ENCODE measurements around the gene MYOM3. TPM values are rescaled to one million over a fixed set of nuclear protein-coding genes. Genes with fewer than 3 reads are reported as not detected.

MYOM3 gene
- total RNA-seq, 2 experiments from 2014 or later = not detected

DNA sequence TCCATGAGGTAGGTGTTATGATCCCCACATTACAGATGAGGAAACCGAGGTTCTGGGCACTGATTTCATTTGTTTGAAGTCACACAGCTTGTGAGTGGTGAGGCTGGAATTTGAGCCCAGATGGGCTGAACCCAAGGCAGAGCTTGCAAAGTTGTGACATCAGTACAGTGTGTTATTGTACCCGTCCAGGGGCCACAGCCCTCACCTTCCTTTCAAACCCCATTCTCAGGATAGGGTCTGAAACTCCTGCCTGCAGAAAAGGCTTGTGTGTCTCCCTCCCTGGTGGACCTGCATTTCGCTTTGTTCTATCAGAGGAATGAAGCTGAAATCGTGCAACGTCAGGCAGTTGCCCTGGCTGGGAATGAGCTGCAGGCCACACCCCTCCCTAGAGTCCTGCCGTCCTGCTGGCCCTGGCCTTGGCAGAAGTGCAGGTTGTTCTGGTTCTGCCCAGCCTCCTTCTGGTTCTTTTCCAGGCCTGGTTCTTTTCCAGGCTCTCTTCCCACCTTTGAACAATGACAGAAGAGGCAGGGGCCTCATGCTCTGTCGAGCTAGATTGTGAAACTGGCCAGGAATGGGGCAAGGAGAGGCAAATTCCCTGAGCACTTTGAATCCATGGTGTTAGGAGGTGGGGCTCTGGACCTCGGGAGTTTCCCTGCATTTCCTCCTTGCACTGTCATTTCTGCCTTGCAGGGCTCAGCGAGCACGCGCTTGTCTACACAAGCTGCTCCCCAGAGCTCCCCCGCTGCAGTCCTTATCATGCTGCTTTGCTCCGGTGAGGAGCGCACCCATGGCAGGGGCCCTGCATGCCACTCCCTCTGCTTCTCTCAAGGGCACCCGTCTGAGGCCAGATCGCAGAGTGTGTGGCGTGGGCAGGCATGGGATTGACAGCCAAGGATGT is 8.2 kb upstream of the MYOM3 start:
- Mint-ChIP-seq H3K27ac (no peak overlapping the region), H3K4me3 (no peak overlapping the region), H3K4me1 (ENCODE audit: low read depth) (no peaks in the 10 kb centered on the region), H3K9me3 (no peaks in the 10 kb centered on the region), H3K36me3 (no peaks in the 10 kb centered on the region), H3K27me3 (peaks cover 35% of the 10 kb centered on the region)
- ChIA-PET POLR2A (no interaction called here), CTCF (no interaction called here)
- intact Hi-C loops (cut with micrococcal nuclease) = no loop called here
- DNase-seq = no peak

DNA sequence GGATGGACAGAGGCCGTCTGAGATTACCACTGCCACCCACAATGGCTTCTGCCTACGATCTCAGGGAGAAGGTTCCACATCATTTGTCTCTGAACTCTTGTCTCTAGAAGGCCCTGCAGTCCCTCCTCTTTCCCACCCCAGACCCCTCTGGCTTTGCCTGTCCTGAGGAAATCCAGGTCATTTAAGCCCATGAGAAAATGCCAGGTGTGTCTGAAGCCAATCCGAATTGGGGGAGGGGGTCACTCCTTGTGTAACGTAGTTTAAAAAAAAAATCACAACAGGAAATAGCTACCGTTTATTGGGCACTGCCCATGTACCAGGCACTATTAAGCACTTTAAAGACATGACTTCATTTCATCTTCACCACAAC is 7.5 kb upstream of the MYOM3 start:
- H3K9me3 Mint-ChIP-seq = no peaks in the 10 kb centered on the region

DNA sequence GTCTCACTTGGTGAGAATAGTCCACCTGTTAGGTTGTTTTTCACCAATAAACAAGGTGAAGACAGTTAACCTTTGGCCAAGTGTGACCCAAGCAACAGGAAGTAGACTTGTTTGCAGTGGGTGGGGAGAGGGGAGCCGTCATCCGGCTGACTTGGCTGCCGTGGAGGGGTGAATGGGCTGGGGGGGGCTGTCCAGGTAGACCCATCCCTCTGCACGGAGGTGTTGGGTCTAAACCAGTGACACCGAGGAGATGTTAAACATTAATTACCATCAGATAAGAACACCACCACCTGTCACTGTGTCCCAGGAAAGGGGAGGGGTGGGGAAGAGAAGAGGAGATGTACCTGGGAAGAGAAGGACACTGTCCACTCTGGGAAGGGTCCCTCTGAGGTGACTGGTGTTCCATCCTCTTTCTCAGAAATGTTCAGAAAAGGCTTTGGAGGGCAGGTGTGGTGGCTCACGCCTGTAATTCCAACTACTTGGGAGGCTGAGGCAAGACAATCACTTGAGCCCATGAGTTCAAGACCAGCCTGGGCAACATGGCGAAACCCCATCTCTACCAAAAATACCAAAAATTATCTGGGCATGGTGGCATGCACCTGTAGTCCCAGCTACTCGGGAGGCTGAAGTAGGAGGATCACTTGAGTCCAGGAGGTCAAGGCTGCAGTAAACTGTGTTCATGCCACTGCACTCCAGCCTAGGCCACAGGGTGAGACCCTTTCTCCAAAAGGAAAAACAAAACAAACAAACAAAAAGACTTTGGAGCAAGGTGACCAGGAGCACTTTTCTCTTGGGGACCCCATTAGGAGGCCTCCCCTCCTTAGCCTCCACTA is 6.7 kb upstream of the MYOM3 start:
- no peak for DNase-seq
- intact Hi-C loops (cut with micrococcal nuclease) = no loop called here
- H3K36me3 Mint-ChIP-seq = no peaks in the 10 kb centered on the region
- H3K4me1 Mint-ChIP-seq (ENCODE audit: low read depth) = no peaks in the 10 kb centered on the region
- POLR2A ChIA-PET = no interaction called here
- H3K27me3 Mint-ChIP-seq = peaks cover 38% of the 10 kb centered on the region
- H3K9me3 Mint-ChIP-seq = no peaks in the 10 kb centered on the region
- H3K27ac Mint-ChIP-seq = no peak overlapping the region
- no peak overlapping the region for H3K4me3 Mint-ChIP-seq
- CTCF ChIA-PET = no interaction called here

More for the DNA sequence above, 7.5 kb upstream of the MYOM3 start:
- H3K36me3 Mint-ChIP-seq = no peaks in the 10 kb centered on the region
- DNase-seq = no peak
- no peak overlapping the region for H3K4me3 Mint-ChIP-seq
- ChIA-PET POLR2A (no interaction called here), CTCF (no interaction called here)
- H3K27ac Mint-ChIP-seq = no peak overlapping the region
- H3K4me1 Mint-ChIP-seq (ENCODE audit: low read depth) = no peaks in the 10 kb centered on the region
- intact Hi-C loops (cut with micrococcal nuclease) = no loop called here
- peaks cover 35% of the 10 kb centered on the region for H3K27me3 Mint-ChIP-seq

DNA sequence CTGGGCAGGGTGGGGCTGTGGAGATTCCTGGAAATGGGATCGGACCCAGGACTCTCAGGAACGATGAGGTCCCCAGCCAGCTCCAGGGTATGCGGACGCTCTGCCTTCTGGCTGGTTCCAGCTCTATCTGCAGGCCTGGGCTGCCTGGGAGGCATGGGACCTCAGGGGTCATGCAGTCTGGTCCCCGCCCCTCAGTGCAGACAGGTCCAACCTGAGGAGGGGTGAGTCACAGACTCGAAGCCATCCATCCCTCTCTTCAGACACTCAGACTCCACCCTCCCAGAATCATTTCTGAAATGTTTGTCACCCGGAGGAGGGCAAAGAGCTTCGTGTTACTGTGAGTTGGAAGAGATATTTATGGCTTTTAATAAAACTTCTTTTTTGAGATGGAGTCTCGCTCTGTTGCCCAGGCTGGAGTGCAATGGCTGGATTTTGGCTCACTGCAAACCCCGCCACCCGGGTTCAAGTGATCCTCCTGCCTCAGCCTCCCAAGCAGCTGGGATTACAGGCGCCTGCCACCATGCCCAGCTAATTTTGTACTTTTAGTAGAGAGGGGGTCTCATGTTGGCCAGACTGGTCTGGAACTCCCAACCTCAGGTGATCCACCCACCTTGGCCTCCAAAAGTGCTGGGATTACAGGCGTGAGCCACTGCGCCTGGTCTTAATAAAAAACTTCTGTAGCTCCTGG is 5.9 kb upstream of the MYOM3 start:
- H3K27me3 Mint-ChIP-seq = peaks cover 42% of the 10 kb centered on the region
- H3K27ac Mint-ChIP-seq = no peak overlapping the region
- intact Hi-C loops (cut with micrococcal nuclease) = no loop called here
- no peaks in the 10 kb centered on the region for H3K4me1 Mint-ChIP-seq (ENCODE audit: low read depth)
- ChIA-PET CTCF (interaction anchor here (0.6 kb wide), 1 partner anchor 904 kb away, joined by 3 read pairs; no protein-coding TSS in a partner anchor), POLR2A (no interaction called here)
- no peaks in the 10 kb centered on the region for H3K9me3 Mint-ChIP-seq
- DNase-seq = no peak
- H3K36me3 Mint-ChIP-seq = no peaks in the 10 kb centered on the region
- no peak overlapping the region for H3K4me3 Mint-ChIP-seq

DNA sequence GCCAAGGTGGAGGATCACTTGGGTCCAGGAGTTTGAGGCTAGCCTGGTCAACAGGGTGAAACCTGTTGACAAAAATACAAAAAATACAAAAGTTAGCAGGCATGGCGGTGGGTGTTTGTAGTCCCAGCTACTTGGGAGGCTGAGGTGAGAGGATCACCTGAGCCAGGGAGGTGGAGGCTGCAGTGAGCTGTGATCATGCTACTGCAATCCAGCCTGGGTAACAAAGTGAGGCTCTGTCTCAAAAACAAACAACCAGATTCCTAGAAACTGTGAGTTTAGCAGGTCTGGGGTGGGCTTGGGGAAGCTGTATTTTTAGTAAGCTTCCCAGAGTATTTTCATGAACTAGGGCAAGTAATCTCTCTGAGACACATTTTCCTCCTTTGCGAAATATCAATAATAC is 5.2 kb upstream of the MYOM3 start:
- H3K36me3 Mint-ChIP-seq = no peaks in the 10 kb centered on the region
- H3K27ac Mint-ChIP-seq = no peak overlapping the region
- intact Hi-C loops (cut with micrococcal nuclease) = no loop called here
- no peaks in the 10 kb centered on the region for H3K4me1 Mint-ChIP-seq (ENCODE audit: low read depth)
- POLR2A ChIA-PET = no interaction called here
- DNase-seq = no peak
- H3K4me3 Mint-ChIP-seq = no peak overlapping the region
- H3K9me3 Mint-ChIP-seq = no peaks in the 10 kb centered on the region
- CTCF ChIA-PET = no interaction called here
- H3K27me3 Mint-ChIP-seq = peaks cover 44% of the 10 kb centered on the region

DNA sequence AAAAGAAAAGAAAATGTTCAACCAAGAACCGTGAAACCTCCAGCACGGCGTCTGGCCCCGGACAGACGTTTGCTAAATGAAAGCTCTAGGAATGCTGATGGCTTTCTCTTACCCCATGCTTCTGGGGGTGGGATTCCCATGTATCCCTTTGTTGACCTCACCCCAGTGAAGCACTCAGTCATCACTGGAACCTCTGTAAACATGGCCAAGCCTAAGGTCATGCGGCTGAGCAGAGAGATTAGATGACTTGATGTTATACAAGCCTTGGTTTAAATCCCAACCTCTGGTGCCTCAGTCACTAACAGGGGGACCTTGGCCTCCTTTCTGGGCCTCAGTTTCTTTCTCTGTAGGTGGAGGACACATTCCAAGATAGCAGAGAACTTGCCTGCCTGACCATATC is 2.8 kb upstream of the MYOM3 start:
- H3K27ac Mint-ChIP-seq = no peak overlapping the region
- H3K27me3 Mint-ChIP-seq = peaks cover 39% of the 10 kb centered on the region
- DNase-seq = no peak
- H3K36me3 Mint-ChIP-seq = no peaks in the 10 kb centered on the region
- no peak overlapping the region for H3K4me3 Mint-ChIP-seq
- ChIA-PET CTCF (interaction anchor here (0.6 to 1.1 kb wide), 3 partner anchors 36 to 267 kb away, joined by 3 to 4 read pairs (median 3); no protein-coding TSS in a partner anchor), POLR2A (no interaction called here)
- intact Hi-C loops (cut with micrococcal nuclease) = no loop called here
- H3K4me1 Mint-ChIP-seq (ENCODE audit: low read depth) = no peaks in the 10 kb centered on the region
- H3K9me3 Mint-ChIP-seq = no peaks in the 10 kb centered on the region

DNA sequence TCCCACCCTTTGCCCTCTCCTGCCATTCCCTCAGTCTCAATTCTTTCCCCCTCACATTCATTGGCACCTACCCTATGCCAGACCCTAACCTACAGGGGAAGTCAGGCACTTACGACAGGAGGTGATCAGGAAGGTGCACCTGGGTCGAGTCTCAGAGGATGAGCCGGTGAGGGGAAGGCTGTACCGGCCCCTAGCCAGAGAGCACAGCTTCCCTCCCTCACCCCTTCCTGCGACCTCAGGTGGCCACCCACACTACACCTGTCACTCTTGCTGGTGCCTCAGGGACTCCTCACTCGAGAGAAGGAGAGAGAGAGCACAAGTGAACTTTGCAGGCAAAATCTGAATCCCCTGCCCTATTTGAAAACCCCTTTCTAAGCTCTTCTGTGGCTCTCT is 1.7 kb upstream of the MYOM3 start:
- ChIA-PET CTCF (interaction anchor here (1.1 kb wide), 1 partner anchor 37 kb away, joined by 4 read pairs; no protein-coding TSS in a partner anchor), POLR2A (no interaction called here)
- Mint-ChIP-seq H3K9me3 (no peaks in the 10 kb centered on the region), H3K27ac (no peak overlapping the region), H3K4me3 (no peak overlapping the region), H3K4me1 (ENCODE audit: low read depth) (peaks cover 2% of the 10 kb centered on the region), H3K27me3 (peaks cover 30% of the 10 kb centered on the region), H3K36me3 (no peaks in the 10 kb centered on the region)
- DNase-seq = no peak
- intact Hi-C loops (cut with micrococcal nuclease) = no loop called here

DNA sequence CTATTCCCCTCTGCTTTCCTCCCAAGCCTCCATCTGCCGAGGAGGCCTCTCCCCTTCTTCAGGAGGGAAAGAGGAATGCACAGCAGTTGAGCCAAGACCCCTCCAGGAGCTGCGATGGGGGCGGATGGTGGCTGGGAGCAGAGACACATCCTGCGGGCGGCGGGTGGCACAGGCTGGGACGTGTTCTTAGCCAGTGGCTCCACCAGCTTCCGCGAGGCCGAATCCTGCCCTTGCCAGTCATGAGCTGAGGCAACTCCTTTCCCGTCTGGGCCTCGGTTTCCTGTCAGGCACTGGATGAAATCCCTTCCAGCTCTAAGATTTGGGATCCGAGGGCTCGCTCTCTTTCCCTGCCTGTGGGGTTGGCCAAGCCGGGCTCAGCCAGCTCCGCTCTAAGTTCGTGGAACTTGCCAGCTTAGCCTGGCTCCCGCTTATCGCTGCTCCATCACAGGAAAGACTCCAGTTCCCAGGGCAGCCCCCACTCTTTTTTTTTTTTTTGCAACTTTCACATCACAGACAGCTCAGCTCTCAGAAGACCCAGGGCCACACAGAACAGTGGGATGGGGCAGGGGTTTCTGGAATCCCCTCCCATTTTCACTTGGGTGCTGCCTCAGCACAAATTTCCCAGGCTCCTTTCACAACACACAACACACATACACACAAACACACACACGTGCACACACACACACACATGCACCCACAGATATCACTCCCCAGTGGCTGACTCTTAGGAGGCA is 506 bp downstream of the MYOM3 start:
- POLR2A ChIA-PET = no interaction called here
- H3K9me3 Mint-ChIP-seq = no peaks in the 10 kb centered on the region
- DNase-seq = no peak
- H3K36me3 Mint-ChIP-seq = no peaks in the 10 kb centered on the region
- peaks cover 17% of the 10 kb centered on the region for H3K27me3 Mint-ChIP-seq
- no peak overlapping the region for H3K27ac Mint-ChIP-seq
- H3K4me1 Mint-ChIP-seq (ENCODE audit: low read depth) = peaks cover 2% of the 10 kb centered on the region
- no peak overlapping the region for H3K4me3 Mint-ChIP-seq
- intact Hi-C loops (cut with micrococcal nuclease) = no loop called here
- CTCF ChIA-PET = interaction anchor here (1.4 to 1.6 kb wide), 3 partner anchors 39 to 281 kb away, joined by 5 to 10 read pairs (median 6); no protein-coding TSS in a partner anchor

DNA sequence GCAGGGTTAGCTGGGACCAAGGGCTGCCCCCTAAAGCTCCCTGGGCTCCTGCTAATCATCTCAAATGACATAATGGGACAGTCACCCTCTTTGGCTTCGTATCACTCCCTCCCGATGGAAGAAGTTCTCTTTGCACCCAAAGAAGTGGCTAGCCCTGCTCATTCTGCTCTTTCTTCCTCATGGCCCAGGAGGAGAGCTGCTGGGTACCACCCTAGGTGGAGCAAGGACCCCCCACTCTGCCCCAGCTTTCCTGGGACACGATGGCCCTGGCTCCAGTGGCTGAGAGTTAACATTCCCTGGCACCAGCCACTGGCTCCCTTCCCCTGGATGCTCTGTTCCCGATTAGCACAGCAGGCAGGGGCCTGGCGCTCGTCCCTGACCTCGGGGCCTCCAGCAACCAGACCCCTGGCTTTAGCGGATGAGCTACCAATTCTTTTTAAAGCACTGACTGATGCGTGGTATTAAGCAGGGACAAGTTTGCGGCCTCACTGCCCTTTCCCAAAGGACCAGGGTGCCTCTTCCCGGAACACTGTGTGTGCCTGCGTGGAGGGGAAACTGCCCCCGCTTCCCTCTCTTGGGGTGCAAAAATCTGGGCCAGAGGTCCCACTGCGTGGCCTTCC is 1.2 kb downstream of the MYOM3 start:
- POLR2A ChIA-PET = no interaction called here
- CTCF ChIA-PET = no interaction called here
- H3K36me3 Mint-ChIP-seq = no peaks in the 10 kb centered on the region
- peaks cover 2% of the 10 kb centered on the region for H3K4me1 Mint-ChIP-seq (ENCODE audit: low read depth)
- no peak overlapping the region for H3K27ac Mint-ChIP-seq
- H3K9me3 Mint-ChIP-seq = no peaks in the 10 kb centered on the region
- no peak overlapping the region for H3K4me3 Mint-ChIP-seq
- H3K27me3 Mint-ChIP-seq = peaks cover 13% of the 10 kb centered on the region
- intact Hi-C loops (cut with micrococcal nuclease) = no loop called here
- DNase-seq = no peak

DNA sequence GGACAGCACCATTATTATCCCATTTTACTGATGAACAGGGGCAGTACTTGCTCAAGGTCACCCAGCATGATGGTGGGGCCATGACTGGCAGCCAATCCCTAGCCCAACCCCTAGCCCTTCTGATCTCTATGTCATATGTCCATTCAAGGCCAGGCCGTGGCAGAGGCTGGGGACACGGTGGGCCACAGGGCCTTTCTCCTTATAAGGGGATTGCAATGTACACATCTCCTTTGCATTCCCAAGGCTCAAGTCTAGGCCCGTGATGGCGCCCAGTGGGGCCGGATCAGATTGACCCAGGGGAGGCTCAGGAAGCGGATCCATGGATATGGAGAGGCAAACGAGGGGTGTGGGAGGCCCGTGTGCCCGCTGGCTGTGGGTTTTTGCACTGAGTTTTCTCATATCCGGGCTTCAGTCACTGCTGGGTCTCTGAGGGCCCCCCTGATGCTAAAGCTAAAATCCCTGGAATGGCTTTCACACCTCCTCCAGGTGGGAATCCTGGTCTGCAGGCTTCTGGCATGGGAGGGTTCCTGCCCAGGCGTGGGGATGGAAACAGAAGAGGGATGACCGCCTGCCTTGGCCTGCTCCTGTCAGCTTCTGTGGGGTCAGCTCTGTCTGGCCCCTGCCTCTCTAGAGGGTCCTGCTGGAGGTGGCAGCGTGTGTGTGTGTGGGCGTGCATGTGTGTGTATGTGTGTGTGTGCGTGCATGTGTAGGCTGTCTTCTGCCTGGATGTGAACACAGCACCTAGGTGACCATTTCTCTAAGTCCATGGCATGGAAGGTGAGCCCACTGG is 2.1 kb downstream of the MYOM3 start:
- peaks cover 13% of the 10 kb centered on the region for H3K27me3 Mint-ChIP-seq
- H3K4me3 Mint-ChIP-seq = no peak overlapping the region
- intact Hi-C loops (cut with micrococcal nuclease) = no loop called here
- peaks cover 2% of the 10 kb centered on the region for H3K4me1 Mint-ChIP-seq (ENCODE audit: low read depth)
- POLR2A ChIA-PET = no interaction called here
- no peak for DNase-seq
- H3K9me3 Mint-ChIP-seq = no peaks in the 10 kb centered on the region
- CTCF ChIA-PET = no interaction called here
- no peaks in the 10 kb centered on the region for H3K36me3 Mint-ChIP-seq
- H3K27ac Mint-ChIP-seq = no peak overlapping the region

DNA sequence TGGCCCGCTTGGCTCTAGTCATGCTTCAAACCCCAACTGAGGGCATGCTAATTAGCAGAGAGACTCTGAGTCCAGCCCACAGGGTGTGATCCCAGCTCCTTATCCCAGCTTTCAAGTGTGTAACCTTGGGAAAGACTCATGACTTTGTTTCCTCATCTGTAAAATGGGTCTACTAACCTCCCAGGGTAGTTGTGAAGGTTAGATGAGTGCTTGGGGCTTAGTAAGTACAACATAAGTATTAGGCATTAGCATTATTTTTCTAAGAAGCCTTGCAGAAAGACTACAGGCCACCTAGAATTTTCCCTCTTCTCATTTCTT is 2.8 kb downstream of the MYOM3 start:
- ChIA-PET CTCF (no interaction called here), POLR2A (no interaction called here)
- intact Hi-C loops (cut with micrococcal nuclease) = no loop called here
- Mint-ChIP-seq H3K36me3 (no peaks in the 10 kb centered on the region), H3K4me3 (no peak overlapping the region), H3K9me3 (no peaks in the 10 kb centered on the region), H3K27ac (no peak overlapping the region), H3K27me3 (peaks cover 13% of the 10 kb centered on the region), H3K4me1 (ENCODE audit: low read depth) (peaks cover 2% of the 10 kb centered on the region)
- DNase-seq = no peak

All from activated CD4-positive, alpha-beta memory T cell treated with anti-CD3 and anti-CD28 coated beads for 36 hours (primary cell).